Spleen (tissue), 11 donors: Measurements from ENCODE around the gene GPX5. TPM values are rescaled to one million over a fixed set of nuclear protein-coding genes. Genes with fewer than 3 reads are reported as not detected.

Experiments used
- DNase-seq: peaks from one replicate; pipeline ENCODE4 v3.0.0-alpha.2; 2020
- H3K27ac ChIP-seq, 8 donors: fragments of 200-600 bp; sonication (generic) in 7 of 8; 1 replicate in 4 of 8; 2 replicates in 4 of 8; pipeline versions ENCODE4 v1.5.0 to v1.8.0; 2016 to 2021; ENCODE audit warnings: inconsistent platforms in 4 of 8, mild to moderate bottlenecking in 4 of 8, moderate library complexity in 1 of 8
- H3K27me3 ChIP-seq, 7 donors: fragments of 200-600 bp; sonication (generic) in 6 of 7; replicated peaks in 1 of 7; 1 replicate in 4 of 7; 2 replicates in 3 of 7; pipeline versions ENCODE4 v1.5.0 to v1.8.0; 2016 to 2021; ENCODE audit warnings: inconsistent platforms in 3 of 7, mild to moderate bottlenecking in 1 of 7
- H3K36me3 ChIP-seq, 6 donors: fragments of 200-600 bp; sonication (generic) in 5 of 6; 1 replicate in 4 of 6; 2 replicates in 2 of 6; pipeline versions ENCODE4 v1.5.0 to v1.8.0; 2016 to 2021; ENCODE audit warnings: inconsistent platforms in 2 of 6
- H3K4me1 ChIP-seq, 6 donors: fragments of 200-600 bp; sonication (generic) in 5 of 6; 1 replicate in 3 of 6; 2 replicates in 3 of 6; pipeline versions ENCODE4 v1.5.0 to v1.8.0; 2016 to 2021; ENCODE audit warnings: inconsistent platforms in 3 of 6
- H3K4me3 ChIP-seq, 8 donors: fragments of 200-600 bp; sonication (generic) in 7 of 8; 1 replicate in 4 of 8; 2 replicates in 4 of 8; pipeline versions ENCODE4 v1.5.0 to v1.8.0; 2016 to 2021; ENCODE audit warnings: inconsistent platforms in 4 of 8, mild to moderate bottlenecking in 4 of 8, moderate library complexity in 2 of 8
- H3K9me3 ChIP-seq, 8 donors: fragments of 200-600 bp; sonication (generic) in 7 of 8; 1 replicate in 4 of 8; 2 replicates in 4 of 8; pipeline versions ENCODE4 v1.5.0 to v1.8.0; 2016 to 2021; ENCODE audit warnings: inconsistent platforms in 4 of 8
- CTCF ChIP-seq, 11 experiments: fragments of 200-600 bp in 7 of 11; fragments of 450-650 bp in 4 of 11; sonication (generic) in 4 of 11; IDR thresholded peaks in 8 of 11; conservative IDR thresholded peaks in 3 of 11; 1 replicate in 7 of 11; 2 replicates in 4 of 11; pipeline versions ENCODE4 v1.4.0 to v1.8.0; 2016 to 2021; ENCODE audit warnings: antibody characterized with exemption in 11 of 11, inconsistent platforms in 4 of 11, mild to moderate bottlenecking in 1 of 11
- POLR2A ChIP-seq, 3 donors: fragments of 450-650 bp; IDR thresholded peaks; one replicate each; pipeline ENCODE4 v1.5.1; 2017; ENCODE audit warnings: antibody characterized with exemption in 3 of 3, mild to moderate bottlenecking in 1 of 3
- POLR2AphosphoS5 ChIP-seq, 3 donors: sonication (generic); formaldehyde crosslinking; IDR thresholded peaks; one replicate each; pipeline ENCODE4 v1.5.1; 2017; ENCODE audit warnings: antibody characterized with exemption in 3 of 3
- WGBS, 5 donors: extraction: QIAGEN DNeasy Blood & Tissue Kit in 3 of 5; methylation state at CpG; one replicate each; pipeline versions ENCODE4 v1.1.5 to v1.1.7; 2013 to 2018; 5-methylcytosine and 5-hydroxymethylcytosine counted together
- intact Hi-C: fragments of 100-400 bp; cut with DNase I; formaldehyde crosslinking; loops from one replicate; pipeline ENCODE4 v1.15.0; 2023; ENCODE audit warnings: low total_unique reads
- polyA plus RNA-seq, 3 donors: library from polyadenylated mRNA; stranded (reverse); fragments of 200-250 nt; gene quantifications; one replicate each; pipeline ENCODE4 v1.2.1, GENCODE V29; 2013
- total RNA-seq, 7 donors: library from RNA; depleted of rRNA in 3 of 7; stranded (reverse); fragments of >200 nt in 3 of 7; fragmentation: NEBNext Ultra II Directional in 4 of 7; extraction: Animal tissue kit (Norgen Biotek cat#: 25700) in 4 of 7; gene quantifications; one replicate each; pipeline versions ENCODE4 v1.1.0 to v1.2.1, GENCODE V29; 2016 to 2021
- donor health status: healthy with polysubstance abuse.
- donor health status: DM: no; HTN: no; CAD: no; lungs with moderate emphysema.
- donor health status: DM: no; HTN: no; CAD: no.
- donor health status: Bipolar disorder and iron deficiency.
- donor health status: healthy.
- donor health status: DM: no; HTN: no; CAD: no.
- donor health status: DM: yes; HTN: yes; CAD: no.

The GPX5 gene
- total and polyA plus RNA-seq, 10 donors, result not detected

- Histone ChIP-seq H3K4me3 (no peak within 1 kb of the TSS), H3K4me1 (no peaks in the 10 kb centered on the region), H3K27ac (no peak within 1 kb of the TSS), H3K27me3 (peaks cover 0 to 65% (median 0%) of the 10 kb centered on the region in 7 donors), H3K36me3 (no peaks in the 10 kb centered on the region), H3K9me3 (peaks cover 0 to 7% (median 0%) of the 10 kb centered on the region in 8 donors)
- no peak for TF ChIP-seq POLR2AphosphoS5 (IDR thresholded peaks at IDR 0.05)
- TF ChIP-seq CTCF (IDR thresholded peaks at IDR 0.05 in 8 of 11, conservative IDR thresholded peaks at IDR 0.05 in 3 of 11), result no peak
- TF ChIP-seq POLR2A (IDR thresholded peaks at IDR 0.05), result no peak
- intact Hi-C loops, result no loop called here
- 48 to 65% (median 59%) methylated on average over 4 of the region's 4 CpGs for WGBS, 5 donors
- DNase-seq, result no peak
Measured at GRCh38 chr6:28515676-28516075, 10.0 kb upstream of the GPX5 start, which contains the start of gene GPX6. TSS of gene GPX6 (minus strand) at chr6:28515793. CDS start at chr6:28515743, 50 bp downstream.

GRCh38 chr6:28517964-28518363 lies 7.7 kb upstream of the GPX5 start:
- H3K27ac ChIP-seq, result no peak overlapping the region
- WGBS, 5 donors, result 73 to 93% (median 82%) methylated on average over 2 of the region's 2 CpGs
- intact Hi-C loops, result no loop called here

GRCh38 chr6:28522594-28523240 lies 3.0 kb upstream of the GPX5 start:
- no peaks in the 10 kb centered on the region for H3K36me3 ChIP-seq
- H3K27me3 ChIP-seq, result peaks cover 0 to 78% (median 16%) of the 10 kb centered on the region in 7 donors
- no peak for TF ChIP-seq POLR2A (IDR thresholded peaks at IDR 0.05)
- no peak for TF ChIP-seq POLR2AphosphoS5 (IDR thresholded peaks at IDR 0.05)
- no peak for TF ChIP-seq CTCF (IDR thresholded peaks at IDR 0.05 in 8 of 11, conservative IDR thresholded peaks at IDR 0.05 in 3 of 11)
- H3K4me1 ChIP-seq, result no peaks in the 10 kb centered on the region
- no peak for DNase-seq
- intact Hi-C loops, result no loop called here
- no peak overlapping the region for H3K27ac ChIP-seq
- H3K4me3 ChIP-seq, result no peak overlapping the region
- no peaks in the 10 kb centered on the region for H3K9me3 ChIP-seq

More at GRCh38 chr6:28517964-28518363, 7.7 kb upstream of the GPX5 start:
- TF ChIP-seq POLR2A (IDR thresholded peaks at IDR 0.05) (no peak), POLR2AphosphoS5 (IDR thresholded peaks at IDR 0.05) (no peak), CTCF (IDR thresholded peaks at IDR 0.05 in 8 of 11, conservative IDR thresholded peaks at IDR 0.05 in 3 of 11) (no peak)
- Histone ChIP-seq H3K9me3 (no peaks in the 10 kb centered on the region), H3K27me3 (peaks cover 0 to 56% (median 6%) of the 10 kb centered on the region in 7 donors), H3K4me3 (no peak overlapping the region), H3K4me1 (no peaks in the 10 kb centered on the region), H3K36me3 (no peaks in the 10 kb centered on the region)
- no peak for DNase-seq

- Histone ChIP-seq H3K4me3 (no peak overlapping the region), H3K27me3 (peaks cover 0 to 78% (median 16%) of the 10 kb centered on the region in 7 donors), H3K9me3 (no peaks in the 10 kb centered on the region), H3K36me3 (no peaks in the 10 kb centered on the region), H3K4me1 (no peaks in the 10 kb centered on the region), H3K27ac (no peak overlapping the region)
- no peak for TF ChIP-seq POLR2AphosphoS5 (IDR thresholded peaks at IDR 0.05)
- TF ChIP-seq CTCF (IDR thresholded peaks at IDR 0.05 in 8 of 11, conservative IDR thresholded peaks at IDR 0.05 in 3 of 11), result no peak
- TF ChIP-seq POLR2A (IDR thresholded peaks at IDR 0.05), result no peak
- DNase-seq, result no peak
- intact Hi-C loops, result no loop called here
- 21 to 34% (median 27%) methylated on average over 3 of the region's 3 CpGs for WGBS, 5 donors
Measured at GRCh38 chr6:28523241-28523622, 2.4 kb upstream of the GPX5 start.
